ENCODE measurements around the gene SCARF2. TPM values are rescaled to one million over a fixed set of nuclear protein-coding genes. Genes with fewer than 3 reads are reported as not detected.

The SCARF2 gene
- total RNA-seq, 1 donor from 2014 or later: 3.4 TPM

- H3K4me3 Mint-ChIP-seq (ENCODE audit: unreplicated experiment): no peak overlapping the region
- H3K27ac Mint-ChIP-seq (ENCODE audit: unreplicated experiment): no peak overlapping the region
- H3K36me3 Mint-ChIP-seq (ENCODE audit: unreplicated experiment): no peaks in the 10 kb centered on the region
- H3K9me3 Mint-ChIP-seq (ENCODE audit: unreplicated experiment): peaks cover 1% of the 10 kb centered on the region
- TF ChIP-seq CTCF (IDR thresholded peaks at IDR 0.05; ENCODE audit: partially characterized antibody, unreplicated experiment): no peak
- no peak for DNase-seq
- no peaks in the 10 kb centered on the region for H3K27me3 Mint-ChIP-seq (ENCODE audit: unreplicated experiment)
- H3K4me1 Mint-ChIP-seq (ENCODE audit: low read depth, unreplicated experiment): peaks cover 4% of the 10 kb centered on the region
Observed at GRCh38 chr22:20446383-20446970, 8.9 kb upstream of the SCARF2 start.

GRCh38 chr22:20444325-20444724 is 6.7 kb upstream of the SCARF2 start:
- peaks cover 1% of the 10 kb centered on the region for H3K9me3 Mint-ChIP-seq (ENCODE audit: unreplicated experiment)
- H3K4me3 Mint-ChIP-seq (ENCODE audit: unreplicated experiment): no peak overlapping the region
- peaks cover 4% of the 10 kb centered on the region for H3K4me1 Mint-ChIP-seq (ENCODE audit: low read depth, unreplicated experiment)
- peaks cover 3% of the 10 kb centered on the region for H3K27me3 Mint-ChIP-seq (ENCODE audit: unreplicated experiment)
- no peaks in the 10 kb centered on the region for H3K36me3 Mint-ChIP-seq (ENCODE audit: unreplicated experiment)
- no peak overlapping the region for H3K27ac Mint-ChIP-seq (ENCODE audit: unreplicated experiment)
- TF ChIP-seq CTCF (IDR thresholded peaks at IDR 0.05; ENCODE audit: partially characterized antibody, unreplicated experiment): no peak
- DNase-seq: no peak

GRCh38 chr22:20442485-20443284 is 5.1 kb upstream of the SCARF2 start:
- TF ChIP-seq CTCF (IDR thresholded peaks at IDR 0.05; ENCODE audit: partially characterized antibody, unreplicated experiment): no peak
- H3K9me3 Mint-ChIP-seq (ENCODE audit: unreplicated experiment): peaks cover 3% of the 10 kb centered on the region
- no peak overlapping the region for H3K27ac Mint-ChIP-seq (ENCODE audit: unreplicated experiment)
- no peak overlapping the region for H3K4me3 Mint-ChIP-seq (ENCODE audit: unreplicated experiment)
- H3K36me3 Mint-ChIP-seq (ENCODE audit: unreplicated experiment): no peaks in the 10 kb centered on the region
- DNase-seq: no peak
- peaks cover 9% of the 10 kb centered on the region for H3K27me3 Mint-ChIP-seq (ENCODE audit: unreplicated experiment)
- peaks cover 4% of the 10 kb centered on the region for H3K4me1 Mint-ChIP-seq (ENCODE audit: low read depth, unreplicated experiment)

GRCh38 chr22:20441631-20442484 is 4.2 kb upstream of the SCARF2 start:
- no peak overlapping the region for H3K4me3 Mint-ChIP-seq (ENCODE audit: unreplicated experiment)
- peaks cover 11% of the 10 kb centered on the region for H3K27me3 Mint-ChIP-seq (ENCODE audit: unreplicated experiment)
- no peak for TF ChIP-seq CTCF (IDR thresholded peaks at IDR 0.05; ENCODE audit: partially characterized antibody, unreplicated experiment)
- DNase-seq: no peak
- H3K27ac Mint-ChIP-seq (ENCODE audit: unreplicated experiment): no peak overlapping the region
- no peaks in the 10 kb centered on the region for H3K36me3 Mint-ChIP-seq (ENCODE audit: unreplicated experiment)
- H3K4me1 Mint-ChIP-seq (ENCODE audit: low read depth, unreplicated experiment): peaks cover 5% of the 10 kb centered on the region
- H3K9me3 Mint-ChIP-seq (ENCODE audit: unreplicated experiment): peaks cover 6% of the 10 kb centered on the region

All from glutamatergic neuron (in vitro differentiated cells).